Tibial artery (tissue), 4 donors: ENCODE data around the gene SHISA7.
A peak's percentile ranks its signal among the peaks of the same experiment; 100 is the strongest.

Experiments
- DNase-seq, 2 donors: peaks; one replicate each; pipeline ENCODE4 v3.0.0-alpha.2; 2019
- H3K27ac ChIP-seq, 2 donors: fragments of 200-600 bp; sonication (generic) in 1 of 2; 1 replicate in 1 of 2; 2 replicates in 1 of 2; pipeline ENCODE4 v1.5.1; 2018 to 2019; ENCODE audit warnings: mild to moderate bottlenecking in 1 of 2
- H3K27me3 ChIP-seq, 2 donors: fragments of 200-600 bp; sonication (generic) in 1 of 2; one replicate each; pipeline versions ENCODE4 v1.5.1 to v1.6.0; 2016 to 2019
- H3K36me3 ChIP-seq, 3 donors: fragments of 200-600 bp; sonication (generic) in 2 of 3; one replicate each; pipeline ENCODE4 v1.5.1; 2016 to 2019; ENCODE audit warnings: mild to moderate bottlenecking in 2 of 3
- H3K4me1 ChIP-seq, 4 donors: fragments of 200-600 bp; sonication (generic) in 2 of 4; 1 replicate in 3 of 4; 2 replicates in 1 of 4; pipeline ENCODE4 v1.5.1; 2016 to 2019
- H3K4me3 ChIP-seq, 2 donors: fragments of 200-600 bp; sonication (generic) in 1 of 2; 1 replicate in 1 of 2; 2 replicates in 1 of 2; pipeline ENCODE4 v1.5.1; 2018 to 2019; ENCODE audit warnings: mild to moderate bottlenecking in 2 of 2
- H3K9me3 ChIP-seq, 3 donors: fragments of 200-600 bp; sonication (generic) in 1 of 3; one replicate each; pipeline ENCODE4 v1.5.1; 2016 to 2019
- CTCF ChIP-seq, 2 experiments: fragments of 200-600 bp in 1 of 2; fragments of 450-650 bp in 1 of 2; IDR thresholded peaks; one replicate each; pipeline ENCODE4 v1.5.1; 2017 to 2019; ENCODE audit warnings: antibody characterized with exemption in 2 of 2, mild to moderate bottlenecking in 1 of 2, moderate library complexity in 1 of 2
- intact Hi-C: fragments of 100-400 bp; cut with DNase I; formaldehyde crosslinking; loops from one replicate; pipeline ENCODE4 v1.15.0; 2023; ENCODE audit warnings: low total_unique reads

Gene SHISA7

GRCh38 chr19:55474269-55475265 lies 31.5 kb upstream of the SHISA7 start:
- Histone ChIP-seq H3K4me3 (no peak overlapping the region), H3K9me3 (no peaks in the 10 kb centered on the region), H3K4me1 (peaks cover 0 to 25% (median 12%) of the 10 kb centered on the region in 4 donors), H3K27ac (no peak overlapping the region), H3K27me3 (peaks cover 0 to 12% of the 10 kb centered on the region in 2 donors), H3K36me3 (peaks cover 0 to under 1% (median 0%) of the 10 kb centered on the region in 3 donors)
- intact Hi-C loops, result no loop called here
- no peak for TF ChIP-seq CTCF (IDR thresholded peaks at IDR 0.05)
- DNase-seq, result no peak

- Histone ChIP-seq H3K36me3 (no peaks in the 10 kb centered on the region), H3K4me3 (no peak overlapping the region), H3K27me3 (peaks cover 0 to 12% of the 10 kb centered on the region in 2 donors), H3K27ac (no peak overlapping the region), H3K4me1 (peaks cover 0 to 24% (median 12%) of the 10 kb centered on the region in 4 donors), H3K9me3 (no peaks in the 10 kb centered on the region)
- intact Hi-C loops, result no loop called here
- no peak for TF ChIP-seq CTCF (IDR thresholded peaks at IDR 0.05)
- DNase-seq, result no peak
Observed at GRCh38 chr19:55473225-55474012, 30.3 kb upstream of the SHISA7 start.

DNA sequence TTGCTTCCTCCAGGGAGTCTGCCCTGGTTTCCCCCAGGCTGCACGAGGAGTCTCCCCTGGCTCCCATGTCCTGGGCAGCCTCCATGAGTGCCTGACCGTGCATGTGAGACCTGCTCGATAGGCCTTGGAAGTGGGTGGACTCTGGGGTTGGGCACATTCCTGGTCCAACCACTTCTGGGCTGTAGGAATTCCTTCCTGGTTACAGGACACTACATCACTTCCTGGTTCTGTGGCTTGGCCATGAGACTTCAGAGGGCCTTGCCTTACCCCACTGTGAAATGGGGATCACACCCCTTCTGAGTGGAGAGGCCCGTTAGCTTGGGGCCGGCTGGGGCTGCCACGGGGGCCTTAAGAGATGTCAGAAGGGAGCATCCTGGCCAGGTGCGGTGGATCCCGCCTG lies 29.4 kb upstream of the SHISA7 start:
- Histone ChIP-seq H3K36me3 (no peaks in the 10 kb centered on the region), H3K4me1 (peaks cover 0 to 21% (median 7%) of the 10 kb centered on the region in 4 donors), H3K4me3 (no peak overlapping the region), H3K27ac (no peak overlapping the region), H3K9me3 (no peaks in the 10 kb centered on the region), H3K27me3 (peaks cover 0 to 12% of the 10 kb centered on the region in 2 donors)
- no peak for TF ChIP-seq CTCF (IDR thresholded peaks at IDR 0.05)
- intact Hi-C loops, result no loop called here
- DNase-seq, result no peak

GRCh38 chr19:55471266-55471665 lies 28.2 kb upstream of the SHISA7 start:
- Histone ChIP-seq H3K9me3 (no peaks in the 10 kb centered on the region), H3K27me3 (peaks cover 0 to 12% of the 10 kb centered on the region in 2 donors), H3K36me3 (no peaks in the 10 kb centered on the region), H3K4me1 (peaks cover 0 to 20% (median 6%) of the 10 kb centered on the region in 4 donors), H3K27ac (no peak overlapping the region), H3K4me3 (no peak overlapping the region)
- no peak for DNase-seq
- TF ChIP-seq CTCF (IDR thresholded peaks at IDR 0.05), result no peak
- intact Hi-C loops, result no loop called here

GRCh38 chr19:55468054-55468393 lies 24.9 kb upstream of the SHISA7 start:
- Histone ChIP-seq H3K4me1 (peaks cover 0 to 9% (median 3%) of the 10 kb centered on the region in 4 donors), H3K27me3 (peaks cover 0 to 5% of the 10 kb centered on the region in 2 donors), H3K4me3 (no peak overlapping the region), H3K27ac (no peak overlapping the region), H3K36me3 (no peaks in the 10 kb centered on the region), H3K9me3 (no peaks in the 10 kb centered on the region)
- no peak for TF ChIP-seq CTCF (IDR thresholded peaks at IDR 0.05)
- intact Hi-C loops, result no loop called here
- DNase-seq, result peak in 1 of 2 donors; percentile 64
